Vagina (tissue), 2 donors: Measurements from ENCODE around the gene FAM53A. TPM values are rescaled to one million over a fixed set of nuclear protein-coding genes. Genes with fewer than 3 reads are reported as not detected.

Experiments
- DNase-seq, 2 donors: peaks; one replicate each; pipeline ENCODE4 v3.0.0-alpha.2; 2017; ENCODE audit errors: extremely low spot score in 2 of 2
- H3K27ac ChIP-seq: fragments of 200-600 bp; sonication (generic); one replicate; pipeline ENCODE4 v1.5.1; 2019
- H3K27me3 ChIP-seq: fragments of 200-600 bp; sonication (generic); one replicate; pipeline ENCODE4 v1.5.1; 2019
- H3K36me3 ChIP-seq, 2 donors: fragments of 200-600 bp; sonication (generic); one replicate each; pipeline ENCODE4 v1.5.1; 2017 to 2019
- H3K4me1 ChIP-seq: fragments of 200-600 bp; sonication (generic); one replicate; pipeline ENCODE4 v1.5.1; 2019
- H3K4me3 ChIP-seq, 2 donors: fragments of 200-600 bp; sonication (generic); 1 replicate in 1 of 2; 2 replicates in 1 of 2; pipeline ENCODE4 v1.5.1; 2016 to 2019
- H3K9me3 ChIP-seq: fragments of 200-600 bp; sonication (generic); one replicate; pipeline ENCODE4 v1.5.1; 2019
- POLR2A ChIP-seq, 2 donors: fragments of 450-650 bp; IDR thresholded peaks; one replicate each; pipeline ENCODE4 v1.6.1; 2017; ENCODE audit warnings: antibody characterized with exemption in 2 of 2, mild to moderate bottlenecking in 2 of 2, moderate library complexity in 2 of 2
- POLR2AphosphoS5 ChIP-seq, 2 donors: sonication (generic); formaldehyde crosslinking; IDR thresholded peaks; one replicate each; pipeline ENCODE4 v1.9.0; 2017; ENCODE audit warnings: antibody characterized with exemption in 2 of 2, mild to moderate bottlenecking in 2 of 2, low read depth in 1 of 2; ENCODE audit not compliant: insufficient read depth in 1 of 2
- intact Hi-C: fragments of 100-400 bp; cut with DNase I; formaldehyde crosslinking; loops from one replicate; pipeline ENCODE4 v1.15.1; 2023
- total RNA-seq: library from RNA; depleted of rRNA; stranded (reverse); fragments of >200 nt; gene quantifications from one replicate; pipeline ENCODE4 v1.2.3, GENCODE V29; 2016
- TF ChIP-seq, protein P1 (sequence below), 3 experiments: fragments of 450-650 bp in 2 of 3; fragments of 200-600 bp in 1 of 3; sonication (generic) in 1 of 3; IDR thresholded peaks; one replicate each; pipeline ENCODE4 v1.5.1; 2017 to 2019; ENCODE audit warnings: antibody characterized with exemption in 3 of 3, mild to moderate bottlenecking in 2 of 3, moderate library complexity in 2 of 3

FAM53A gene
- total RNA-seq, 1 donor from 2014 or later = 13.8 TPM

DNA sequence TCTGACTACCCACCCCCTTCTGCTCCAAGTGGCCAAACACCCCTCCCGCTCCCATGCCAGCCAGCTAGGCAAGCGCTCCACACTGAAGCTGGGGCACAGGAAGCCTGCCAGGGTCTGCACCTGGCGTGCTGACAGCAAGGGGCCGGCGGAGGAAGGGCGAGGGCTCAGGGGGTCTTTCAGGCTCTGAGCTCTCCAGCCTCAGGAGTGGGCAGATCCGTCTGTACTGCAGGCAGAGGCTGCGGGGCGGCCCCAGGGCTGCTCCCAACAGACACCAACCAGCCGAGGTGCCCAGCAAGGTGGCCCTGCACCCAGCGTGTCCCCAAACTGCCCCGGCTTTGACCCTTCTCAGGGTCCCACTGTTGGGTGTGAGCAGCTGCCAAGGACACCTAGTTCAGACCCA, 14.8 kb downstream of the FAM53A start:
- TF ChIP-seq POLR2A (IDR thresholded peaks at IDR 0.05) (no peak), POLR2AphosphoS5 (IDR thresholded peaks at IDR 0.05; ENCODE audit: insufficient read depth in 1 of 2, low read depth in 1 of 2) (no peak)
- TF ChIP-seq, protein P1, sequence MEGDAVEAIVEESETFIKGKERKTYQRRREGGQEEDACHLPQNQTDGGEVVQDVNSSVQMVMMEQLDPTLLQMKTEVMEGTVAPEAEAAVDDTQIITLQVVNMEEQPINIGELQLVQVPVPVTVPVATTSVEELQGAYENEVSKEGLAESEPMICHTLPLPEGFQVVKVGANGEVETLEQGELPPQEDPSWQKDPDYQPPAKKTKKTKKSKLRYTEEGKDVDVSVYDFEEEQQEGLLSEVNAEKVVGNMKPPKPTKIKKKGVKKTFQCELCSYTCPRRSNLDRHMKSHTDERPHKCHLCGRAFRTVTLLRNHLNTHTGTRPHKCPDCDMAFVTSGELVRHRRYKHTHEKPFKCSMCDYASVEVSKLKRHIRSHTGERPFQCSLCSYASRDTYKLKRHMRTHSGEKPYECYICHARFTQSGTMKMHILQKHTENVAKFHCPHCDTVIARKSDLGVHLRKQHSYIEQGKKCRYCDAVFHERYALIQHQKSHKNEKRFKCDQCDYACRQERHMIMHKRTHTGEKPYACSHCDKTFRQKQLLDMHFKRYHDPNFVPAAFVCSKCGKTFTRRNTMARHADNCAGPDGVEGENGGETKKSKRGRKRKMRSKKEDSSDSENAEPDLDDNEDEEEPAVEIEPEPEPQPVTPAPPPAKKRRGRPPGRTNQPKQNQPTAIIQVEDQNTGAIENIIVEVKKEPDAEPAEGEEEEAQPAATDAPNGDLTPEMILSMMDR (IDR thresholded peaks at IDR 0.05) = no peak
- H3K36me3 ChIP-seq = no peaks in the 10 kb centered on the region
- no peak overlapping the region for H3K27ac ChIP-seq
- no peak for DNase-seq
- no peaks in the 10 kb centered on the region for H3K4me1 ChIP-seq
- no peaks in the 10 kb centered on the region for H3K9me3 ChIP-seq
- intact Hi-C loops = no loop called here
- no peaks in the 10 kb centered on the region for H3K27me3 ChIP-seq
- H3K4me3 ChIP-seq = no peak overlapping the region

GRCh38 chr4:1668488-1668840, 15.6 kb downstream of the FAM53A start:
- TF ChIP-seq POLR2A (IDR thresholded peaks at IDR 0.05) (no peak), POLR2AphosphoS5 (IDR thresholded peaks at IDR 0.05; ENCODE audit: insufficient read depth in 1 of 2, low read depth in 1 of 2) (no peak)
- TF ChIP-seq, protein P1 (IDR thresholded peaks at IDR 0.05) = no peak
- DNase-seq = no peak
- Histone ChIP-seq H3K36me3 (no peaks in the 10 kb centered on the region), H3K4me1 (no peaks in the 10 kb centered on the region), H3K9me3 (no peaks in the 10 kb centered on the region), H3K27ac (no peak overlapping the region), H3K27me3 (no peaks in the 10 kb centered on the region), H3K4me3 (no peak overlapping the region)
- intact Hi-C loops = no loop called here

DNA sequence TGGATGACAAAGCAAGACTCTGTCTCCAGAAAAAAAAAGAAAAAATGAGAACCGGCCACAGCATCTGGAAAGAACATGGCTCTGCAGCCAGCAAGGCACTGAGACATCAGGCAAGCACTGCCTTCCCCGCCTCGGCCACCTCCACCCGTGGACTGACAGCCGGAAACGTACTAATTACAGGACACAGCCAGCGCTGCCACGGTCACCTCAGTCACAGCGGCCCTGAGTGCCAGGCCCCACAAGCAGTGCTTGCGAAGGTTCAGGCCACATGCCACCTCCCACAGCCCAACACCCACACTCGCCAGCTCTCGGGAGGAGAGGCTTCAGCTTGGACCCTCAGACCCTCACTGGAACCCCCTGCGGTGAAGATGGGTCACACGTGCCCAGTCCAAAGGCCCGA, 16.8 kb downstream of the FAM53A start:
- DNase-seq = no peak
- H3K27me3 ChIP-seq = no peaks in the 10 kb centered on the region
- no peaks in the 10 kb centered on the region for H3K4me1 ChIP-seq
- H3K9me3 ChIP-seq = no peaks in the 10 kb centered on the region
- no peak overlapping the region for H3K4me3 ChIP-seq
- no peak for TF ChIP-seq POLR2A (IDR thresholded peaks at IDR 0.05)
- no peak for TF ChIP-seq POLR2AphosphoS5 (IDR thresholded peaks at IDR 0.05; ENCODE audit: insufficient read depth in 1 of 2, low read depth in 1 of 2)
- TF ChIP-seq, protein P1 (IDR thresholded peaks at IDR 0.05) = no peak
- no peaks in the 10 kb centered on the region for H3K36me3 ChIP-seq
- H3K27ac ChIP-seq = no peak overlapping the region
- intact Hi-C loops = no loop called here

DNA sequence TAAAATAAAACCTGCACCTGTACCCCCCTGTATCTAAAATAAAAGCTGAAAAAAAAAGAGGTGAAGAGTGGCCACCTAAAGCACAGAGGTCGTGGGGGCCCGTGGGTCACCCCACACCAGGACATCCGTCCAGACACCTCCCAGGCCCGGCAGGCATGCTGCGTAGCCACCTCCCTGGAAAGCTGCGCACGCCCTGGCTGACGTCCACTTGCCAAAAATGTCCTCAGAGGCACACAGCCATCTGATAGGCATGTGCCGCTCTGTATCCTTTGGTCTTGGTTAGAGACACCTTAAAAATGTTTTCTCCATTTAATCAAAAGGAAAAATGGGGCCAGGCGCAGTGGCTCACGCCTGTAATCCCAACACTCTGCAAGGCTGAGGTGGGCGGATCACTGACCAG, 17.7 kb downstream of the FAM53A start:
- H3K4me1 ChIP-seq = no peaks in the 10 kb centered on the region

DNA sequence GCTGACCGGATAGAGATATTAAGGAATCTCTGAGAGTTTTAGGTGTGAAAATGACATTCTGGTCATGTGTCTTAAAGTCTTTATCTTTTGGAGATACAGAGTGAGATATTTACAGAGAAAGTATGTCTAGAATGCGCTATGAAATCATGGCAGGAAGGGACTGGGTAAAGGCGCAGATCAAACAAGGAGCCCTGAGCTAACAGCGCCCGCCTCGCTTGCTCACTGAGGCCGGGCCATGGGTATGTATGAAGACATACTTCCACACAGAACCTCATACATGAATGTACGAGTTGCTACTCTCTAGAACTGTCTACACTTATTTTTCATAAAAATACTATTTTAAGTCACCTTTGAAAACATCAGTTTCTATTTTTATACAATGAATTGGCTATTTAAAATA, 20.0 kb downstream of the FAM53A start:
- Histone ChIP-seq H3K4me3 (no peak overlapping the region), H3K27me3 (no peaks in the 10 kb centered on the region), H3K4me1 (no peaks in the 10 kb centered on the region), H3K36me3 (no peaks in the 10 kb centered on the region), H3K27ac (no peak overlapping the region), H3K9me3 (no peaks in the 10 kb centered on the region)
- TF ChIP-seq, protein P1 (IDR thresholded peaks at IDR 0.05) = no peak
- TF ChIP-seq POLR2A (IDR thresholded peaks at IDR 0.05) = no peak
- TF ChIP-seq POLR2AphosphoS5 (IDR thresholded peaks at IDR 0.05; ENCODE audit: insufficient read depth in 1 of 2, low read depth in 1 of 2) = no peak
- DNase-seq = no peak
- intact Hi-C loops = no loop called here

More for the DNA sequence above, 17.7 kb downstream of the FAM53A start:
- Histone ChIP-seq H3K36me3 (no peaks in the 10 kb centered on the region), H3K27ac (no peak overlapping the region), H3K4me3 (no peak overlapping the region), H3K9me3 (no peaks in the 10 kb centered on the region), H3K27me3 (no peaks in the 10 kb centered on the region)
- no peak for TF ChIP-seq POLR2A (IDR thresholded peaks at IDR 0.05)
- TF ChIP-seq, protein P1 (IDR thresholded peaks at IDR 0.05) = no peak
- no peak for TF ChIP-seq POLR2AphosphoS5 (IDR thresholded peaks at IDR 0.05; ENCODE audit: insufficient read depth in 1 of 2, low read depth in 1 of 2)
- no peak for DNase-seq
- intact Hi-C loops = no loop called here
